Activated naive CD8-positive, alpha-beta T cell (primary cell): Measurements from ENCODE around the gene CAMLG.
"Not testable (repeated sequence)": the region's sequence is repeated elsewhere in the genome, so short reads cannot be mapped to it uniquely, and the experiment has no call there.

Experiments used
- H3K27ac Mint-ChIP-seq: one replicate; pipeline ENCODE4 v1.8.0; 2021; ENCODE audit warnings: mixed read lengths
- H3K27me3 Mint-ChIP-seq: one replicate; pipeline ENCODE4 v1.8.0; 2021; ENCODE audit warnings: mixed read lengths
- H3K36me3 Mint-ChIP-seq: one replicate; pipeline ENCODE4 v1.8.0; 2021; ENCODE audit warnings: mixed read lengths
- H3K4me1 Mint-ChIP-seq: one replicate; pipeline ENCODE4 v1.8.0; 2021; ENCODE audit warnings: low read depth, mixed read lengths
- H3K4me3 Mint-ChIP-seq: one replicate; pipeline ENCODE4 v1.8.0; 2021; ENCODE audit warnings: mild to moderate bottlenecking, mixed read lengths
- H3K9me3 Mint-ChIP-seq: one replicate; pipeline ENCODE4 v1.8.0; 2021; ENCODE audit warnings: low read depth, mixed read lengths

CAMLG gene

GRCh38 chr5:134758176-134758503 is 19.8 kb downstream of the CAMLG start:
- no peaks in the 10 kb centered on the region for H3K27me3 Mint-ChIP-seq
- H3K9me3 Mint-ChIP-seq = no peaks in the 10 kb centered on the region
- H3K4me3 Mint-ChIP-seq = peak overlapping the region; percentile 99
- H3K36me3 Mint-ChIP-seq = no peaks in the 10 kb centered on the region
- H3K27ac Mint-ChIP-seq = peak overlapping the region; percentile 98
- H3K4me1 Mint-ChIP-seq = peaks cover 33% of the 10 kb centered on the region

GRCh38 chr5:134758504-134759341 is 20.4 kb downstream of the CAMLG start, which contains the start of gene DDX46:
Gene DDX46 (plus strand): TSS chr5:134758779. CDS start chr5:134758939, 160 bp downstream.
- Mint-ChIP-seq H3K4me3 (peak within 1 kb of the TSS; percentile 99), H3K9me3 (no peaks in the 10 kb centered on the region)

GRCh38 chr5:134767528-134768291 is 29.4 kb downstream of the CAMLG start:
- not testable (repeated sequence) for H3K27ac Mint-ChIP-seq, H3K4me1 Mint-ChIP-seq, H3K9me3 Mint-ChIP-seq, H3K36me3 Mint-ChIP-seq, H3K27me3 Mint-ChIP-seq, H3K4me3 Mint-ChIP-seq

More at GRCh38 chr5:134758504-134759341, 20.4 kb downstream of the CAMLG start, which contains the start of gene DDX46:
- Mint-ChIP-seq H3K27me3 (no peaks in the 10 kb centered on the region), H3K27ac (peak within 1 kb of the TSS; percentile 98), H3K4me1 (peaks cover 35% of the 10 kb centered on the region), H3K36me3 (no peaks in the 10 kb centered on the region)

GRCh38 chr5:134769206-134769605 is 30.9 kb downstream of the CAMLG start:
- no peaks in the 10 kb centered on the region for H3K9me3 Mint-ChIP-seq
- H3K27ac Mint-ChIP-seq = no peak overlapping the region
- H3K27me3 Mint-ChIP-seq = no peaks in the 10 kb centered on the region
- no peaks in the 10 kb centered on the region for H3K36me3 Mint-ChIP-seq
- H3K4me1 Mint-ChIP-seq = peaks cover 1% of the 10 kb centered on the region
- no peak overlapping the region for H3K4me3 Mint-ChIP-seq

GRCh38 chr5:134772461-134773125 is 34.2 kb downstream of the CAMLG start:
- H3K36me3 Mint-ChIP-seq = no peaks in the 10 kb centered on the region
- H3K27ac Mint-ChIP-seq = no peak overlapping the region
- H3K27me3 Mint-ChIP-seq = no peaks in the 10 kb centered on the region
- H3K4me3 Mint-ChIP-seq = no peak overlapping the region
- no peaks in the 10 kb centered on the region for H3K9me3 Mint-ChIP-seq
- H3K4me1 Mint-ChIP-seq = no peaks in the 10 kb centered on the region

- H3K27me3 Mint-ChIP-seq = no peaks in the 10 kb centered on the region
- H3K4me1 Mint-ChIP-seq = no peaks in the 10 kb centered on the region
- H3K27ac Mint-ChIP-seq = no peak overlapping the region
- no peaks in the 10 kb centered on the region for H3K9me3 Mint-ChIP-seq
- H3K36me3 Mint-ChIP-seq = peaks cover 5% of the 10 kb centered on the region
- H3K4me3 Mint-ChIP-seq = no peak overlapping the region
These were observed 39.0 kb downstream of the CAMLG start for GRCh38 chr5:134777366-134777765.

GRCh38 chr5:134784241-134784920 is 46.0 kb downstream of the CAMLG start:
- Mint-ChIP-seq H3K36me3 (peaks cover 5% of the 10 kb centered on the region), H3K4me1 (no peaks in the 10 kb centered on the region), H3K4me3 (no peak overlapping the region), H3K27me3 (no peaks in the 10 kb centered on the region), H3K27ac (no peak overlapping the region), H3K9me3 (no peaks in the 10 kb centered on the region)

- H3K36me3 Mint-ChIP-seq = peaks cover 7% of the 10 kb centered on the region
- no peaks in the 10 kb centered on the region for H3K9me3 Mint-ChIP-seq
- H3K27ac Mint-ChIP-seq = no peak overlapping the region
- H3K4me1 Mint-ChIP-seq = no peaks in the 10 kb centered on the region
- H3K4me3 Mint-ChIP-seq = no peak overlapping the region
- H3K27me3 Mint-ChIP-seq = no peaks in the 10 kb centered on the region
These were observed 46.7 kb downstream of the CAMLG start for GRCh38 chr5:134784946-134785620.

GRCh38 chr5:134787692-134788091 is 49.3 kb downstream of the CAMLG start:
- H3K27me3 Mint-ChIP-seq = no peaks in the 10 kb centered on the region

GRCh38 chr5:134791580-134791979 is 53.2 kb downstream of the CAMLG start:
- H3K4me1 Mint-ChIP-seq = peaks cover 2% of the 10 kb centered on the region
- no peaks in the 10 kb centered on the region for H3K27me3 Mint-ChIP-seq
- H3K27ac Mint-ChIP-seq = no peak overlapping the region
- H3K9me3 Mint-ChIP-seq = no peaks in the 10 kb centered on the region
- H3K36me3 Mint-ChIP-seq = peaks cover 12% of the 10 kb centered on the region
- H3K4me3 Mint-ChIP-seq = no peak overlapping the region

More at GRCh38 chr5:134787692-134788091, 49.3 kb downstream of the CAMLG start:
- H3K27ac Mint-ChIP-seq = no peak overlapping the region
- H3K4me1 Mint-ChIP-seq = peaks cover 2% of the 10 kb centered on the region
- H3K36me3 Mint-ChIP-seq = peaks cover 6% of the 10 kb centered on the region
- H3K9me3 Mint-ChIP-seq = no peaks in the 10 kb centered on the region
- no peak overlapping the region for H3K4me3 Mint-ChIP-seq

GRCh38 chr5:134792286-134792685 is 53.9 kb downstream of the CAMLG start:
- Mint-ChIP-seq H3K4me1 (peaks cover 2% of the 10 kb centered on the region), H3K4me3 (no peak overlapping the region), H3K36me3 (peaks cover 13% of the 10 kb centered on the region), H3K9me3 (no peaks in the 10 kb centered on the region), H3K27me3 (no peaks in the 10 kb centered on the region), H3K27ac (peak overlapping the region; percentile 0)

- H3K36me3 Mint-ChIP-seq = peaks cover 15% of the 10 kb centered on the region
- no peaks in the 10 kb centered on the region for H3K27me3 Mint-ChIP-seq
- H3K27ac Mint-ChIP-seq = no peak overlapping the region
- H3K4me1 Mint-ChIP-seq = peaks cover 2% of the 10 kb centered on the region
- no peaks in the 10 kb centered on the region for H3K9me3 Mint-ChIP-seq
- H3K4me3 Mint-ChIP-seq = no peak overlapping the region
These were observed 54.8 kb downstream of the CAMLG start for GRCh38 chr5:134793111-134793510.

- H3K27ac Mint-ChIP-seq = no peak overlapping the region
- peaks cover 19% of the 10 kb centered on the region for H3K36me3 Mint-ChIP-seq
- no peak overlapping the region for H3K4me3 Mint-ChIP-seq
- H3K9me3 Mint-ChIP-seq = no peaks in the 10 kb centered on the region
- peaks cover 5% of the 10 kb centered on the region for H3K4me1 Mint-ChIP-seq
- no peaks in the 10 kb centered on the region for H3K27me3 Mint-ChIP-seq
These were observed 55.7 kb downstream of the CAMLG start for GRCh38 chr5:134794082-134794481.

- no peak overlapping the region for H3K27ac Mint-ChIP-seq
- no peak overlapping the region for H3K4me3 Mint-ChIP-seq
- H3K4me1 Mint-ChIP-seq = peaks cover 5% of the 10 kb centered on the region
- peaks cover 17% of the 10 kb centered on the region for H3K36me3 Mint-ChIP-seq
- no peaks in the 10 kb centered on the region for H3K9me3 Mint-ChIP-seq
- H3K27me3 Mint-ChIP-seq = no peaks in the 10 kb centered on the region
These were observed 56.5 kb downstream of the CAMLG start for GRCh38 chr5:134794819-134795218.
